ENCODE results near the gene ITPR1.

DNA sequence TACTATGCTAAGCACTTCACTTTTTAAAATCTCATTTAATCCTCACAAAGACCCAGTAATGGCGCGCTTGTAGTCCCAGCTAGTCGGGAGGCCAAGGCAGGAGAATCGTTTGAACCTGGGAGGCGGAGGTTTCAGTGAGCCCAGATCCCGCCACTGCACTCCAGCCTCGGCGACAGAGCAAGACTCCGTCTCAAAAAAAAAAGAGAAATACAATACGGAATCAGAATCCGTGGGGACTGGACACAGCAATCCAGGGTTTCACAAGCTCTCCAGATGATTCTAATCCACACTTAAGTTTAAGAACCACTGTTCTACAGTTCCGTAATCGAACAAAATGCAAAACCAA is 25.7 kb upstream of the ITPR1 start:
- TF ChIP-seq POLR2A (IDR thresholded peaks at IDR 0.05) (no peak), CTCF (IDR thresholded peaks at IDR 0.05) (no peak)

Data from gastroesophageal sphincter (tissue), 3 donors.